GM23248 (cell line): ENCODE results near the gene EEF2KMT. TPM values are rescaled to one million over a fixed set of nuclear protein-coding genes. Genes with fewer than 3 reads are reported as not detected.
"Not testable (repeated sequence)": the region's sequence is repeated elsewhere in the genome, so short reads cannot be mapped to it uniquely, and the experiment has no call there.

Experiments
- DNase-seq: peaks from one replicate; pipeline ENCODE4 v3.0.0-alpha.2; 2015
- H2AFZ ChIP-seq: fragments of 200-600 bp; sonication (generic); 2 replicates; pipeline ENCODE4 v1.6.1; 2016; ENCODE audit warnings: antibody characterized with exemption
- H3F3A ChIP-seq: fragments of 200-600 bp; sonication (generic); 2 replicates; pipeline ENCODE4 v1.6.1; 2016; ENCODE audit warnings: mild to moderate bottlenecking, antibody characterized with exemption, mixed run types; ENCODE audit not compliant: insufficient read depth
- H3K27ac ChIP-seq: fragments of 200-600 bp; sonication (generic); 2 replicates; pipeline ENCODE4 v1.5.1; 2016; ENCODE audit warnings: mild to moderate bottlenecking
- H3K27me3 ChIP-seq: fragments of 200-600 bp; sonication (generic); replicated peaks from 2 replicates; pipeline ENCODE4 v1.6.1; 2016; ENCODE audit warnings: mild to moderate bottlenecking; ENCODE audit not compliant: insufficient read depth
- H3K36me3 ChIP-seq: fragments of 200-600 bp; sonication (generic); 2 replicates; pipeline ENCODE4 v1.6.1; 2016; ENCODE audit warnings: low read depth, mild to moderate bottlenecking
- H3K4me1 ChIP-seq: fragments of 200-600 bp; sonication (generic); 2 replicates; pipeline ENCODE4 v1.6.1; 2016; ENCODE audit warnings: mild to moderate bottlenecking; ENCODE audit not compliant: insufficient read depth
- H3K4me2 ChIP-seq: fragments of 200-600 bp; sonication (generic); one replicate; pipeline ENCODE4 v1.6.1; 2016; ENCODE audit warnings: mild to moderate bottlenecking; ENCODE audit not compliant: unreplicated experiment
- H3K4me3 ChIP-seq: fragments of 200-600 bp; sonication (generic); 2 replicates; pipeline ENCODE4 v1.5.1; 2016; ENCODE audit warnings: mild to moderate bottlenecking
- H3K79me2 ChIP-seq: fragments of 200-600 bp; sonication (generic); 2 replicates; pipeline ENCODE4 v1.6.1; 2016; ENCODE audit warnings: mild to moderate bottlenecking; ENCODE audit not compliant: insufficient read depth
- H3K9ac ChIP-seq: fragments of 200-600 bp; sonication (generic); 2 replicates; pipeline ENCODE4 v1.6.1; 2016; ENCODE audit warnings: mild to moderate bottlenecking
- H3K9me2 ChIP-seq: fragments of 200-600 bp; sonication (generic); 2 replicates; pipeline ENCODE4 v1.6.1; 2016; ENCODE audit warnings: mixed run types, mild to moderate bottlenecking, moderate library complexity; ENCODE audit not compliant: insufficient read depth
- H3K9me3 ChIP-seq: fragments of 200-600 bp; sonication (generic); one replicate; pipeline ENCODE4 v1.6.1; 2017; ENCODE audit warnings: low read depth
- H4K20me1 ChIP-seq: fragments of 200-600 bp; sonication (generic); 2 replicates; pipeline ENCODE4 v1.6.0; 2016; ENCODE audit not compliant: insufficient read depth
- WGBS, 2 experiments: methylation state at CpG; one replicate each; pipeline ENCODE4 v1.1.6; 2015 to 2017; ENCODE audit warnings: low lambda C conversion rate in 2 of 2, low coverage in 1 of 2; ENCODE audit errors: missing lambda C conversion rate in 2 of 2; 5-methylcytosine and 5-hydroxymethylcytosine counted together
- in situ Hi-C: fragments of 300-500 bp; cut with MboI; formaldehyde crosslinking; loops from 2 replicates; pipeline ENCODE4 v1.15.0; 2020
- polyA plus RNA-seq: library from polyadenylated mRNA; unstranded; fragments of >200 nt; fragmentation: Nextera tagmentation; extraction: Ambion mirVana; gene quantifications from 2 replicates; pipeline ENCODE4 v1.2.1, GENCODE V29; 2016
- total RNA-seq: library from RNA; depleted of rRNA; stranded (reverse); fragments of >200 nt; shearing (Covaris generic); gene quantifications from 2 replicates; pipeline ENCODE4 v1.2.3, GENCODE V29; 2014

EEF2KMT gene
- total and polyA plus RNA-seq, 2 experiments from 2014 or later: 11.2 to 16.2 TPM

- in situ Hi-C loops, H3F3A ChIP-seq, H3K9ac ChIP-seq: not testable (repeated sequence)
Measured at GRCh38 chr16:5093081-5093480, 4.5 kb downstream of the EEF2KMT start.

GRCh38 chr16:5090592-5090991 is 7.0 kb downstream of the EEF2KMT start:
- H3K36me3 ChIP-seq, H3K9me2 ChIP-seq, H3F3A ChIP-seq, H3K4me1 ChIP-seq, H3K9me3 ChIP-seq, H3K4me3 ChIP-seq, H2AFZ ChIP-seq, H3K9ac ChIP-seq, DNase-seq, H4K20me1 ChIP-seq, H3K79me2 ChIP-seq, in situ Hi-C loops, H3K27ac ChIP-seq, H3K4me2 ChIP-seq, H3K27me3 ChIP-seq: not testable (repeated sequence)
- 96 to 97% methylated on average over 8 to 9 of the region's 9 CpGs for WGBS, 2 experiments

More at GRCh38 chr16:5093081-5093480, 4.5 kb downstream of the EEF2KMT start:
- H3K36me3 ChIP-seq, H3K4me2 ChIP-seq, H3K9me2 ChIP-seq, H3K27ac ChIP-seq, H3K4me3 ChIP-seq, H3K27me3 ChIP-seq, DNase-seq, H2AFZ ChIP-seq, H4K20me1 ChIP-seq, H3K9me3 ChIP-seq, H3K79me2 ChIP-seq, H3K4me1 ChIP-seq: not testable (repeated sequence)
- WGBS, 2 experiments: 79 to 91% methylated on average over 9 of the region's 9 CpGs

DNA sequence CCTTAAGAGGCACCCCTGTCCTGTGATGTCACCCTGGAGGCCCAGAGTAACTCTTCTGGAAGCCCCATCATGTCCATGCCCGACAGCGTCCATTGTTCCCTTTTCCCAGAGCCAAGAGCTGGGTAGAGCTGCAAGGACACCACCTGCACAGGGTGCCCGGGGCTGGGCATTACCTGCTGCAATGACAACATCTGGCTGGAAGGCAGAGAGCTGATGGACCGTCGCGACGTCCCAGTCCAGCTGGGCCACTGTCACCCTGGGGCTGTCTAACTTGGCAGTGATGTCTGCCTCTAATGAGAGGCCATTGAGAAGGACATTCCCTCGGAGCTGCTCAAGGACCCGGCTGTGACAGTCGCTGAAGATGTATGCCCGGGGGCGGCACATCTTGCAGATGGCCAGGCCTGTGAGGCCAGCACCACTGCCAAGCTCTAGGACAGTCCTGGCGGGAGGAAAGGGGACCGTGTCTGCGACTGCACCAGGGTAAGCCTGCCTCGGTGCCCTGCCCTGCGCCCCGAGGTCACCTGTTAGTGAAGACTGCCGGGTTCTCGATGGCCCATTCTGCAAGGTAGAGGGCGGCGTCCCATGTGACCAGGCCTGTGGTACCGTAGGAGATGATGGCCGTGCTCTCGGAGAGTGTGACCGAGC is 7.6 kb downstream of the EEF2KMT start:
- H3K27me3 ChIP-seq, H3K36me3 ChIP-seq, H3K4me2 ChIP-seq, H2AFZ ChIP-seq, H3K9me2 ChIP-seq, H3K9ac ChIP-seq, H3F3A ChIP-seq, H4K20me1 ChIP-seq, H3K9me3 ChIP-seq, in situ Hi-C loops, H3K79me2 ChIP-seq, H3K27ac ChIP-seq, DNase-seq, H3K4me3 ChIP-seq, H3K4me1 ChIP-seq: not testable (repeated sequence)
- WGBS, 2 experiments: 87 to 93% methylated on average over 21 to 26 of the region's 26 CpGs

GRCh38 chr16:5088936-5089335 is 8.7 kb downstream of the EEF2KMT start:
- H3K9ac ChIP-seq, H3K4me1 ChIP-seq, DNase-seq, H3K27me3 ChIP-seq, H2AFZ ChIP-seq, H3K4me3 ChIP-seq, in situ Hi-C loops, H3K9me2 ChIP-seq, H3K27ac ChIP-seq, H3K4me2 ChIP-seq, H3K36me3 ChIP-seq, H4K20me1 ChIP-seq, H3F3A ChIP-seq, H3K9me3 ChIP-seq, H3K79me2 ChIP-seq: not testable (repeated sequence)
- WGBS, 2 experiments: 95% methylated on average over 13 to 17 of the region's 17 CpGs

- H3K79me2 ChIP-seq, H3K27me3 ChIP-seq, H3K36me3 ChIP-seq, H2AFZ ChIP-seq, H3K4me1 ChIP-seq, DNase-seq, H3K4me2 ChIP-seq, H3K4me3 ChIP-seq, H3K9me3 ChIP-seq, H4K20me1 ChIP-seq, H3F3A ChIP-seq, H3K9ac ChIP-seq, in situ Hi-C loops, H3K27ac ChIP-seq, H3K9me2 ChIP-seq: not testable (repeated sequence)
- 95 to 96% methylated on average over 17 to 18 of the region's 18 CpGs for WGBS, 2 experiments
Measured at GRCh38 chr16:5088086-5088790, 9.4 kb downstream of the EEF2KMT start.

DNA sequence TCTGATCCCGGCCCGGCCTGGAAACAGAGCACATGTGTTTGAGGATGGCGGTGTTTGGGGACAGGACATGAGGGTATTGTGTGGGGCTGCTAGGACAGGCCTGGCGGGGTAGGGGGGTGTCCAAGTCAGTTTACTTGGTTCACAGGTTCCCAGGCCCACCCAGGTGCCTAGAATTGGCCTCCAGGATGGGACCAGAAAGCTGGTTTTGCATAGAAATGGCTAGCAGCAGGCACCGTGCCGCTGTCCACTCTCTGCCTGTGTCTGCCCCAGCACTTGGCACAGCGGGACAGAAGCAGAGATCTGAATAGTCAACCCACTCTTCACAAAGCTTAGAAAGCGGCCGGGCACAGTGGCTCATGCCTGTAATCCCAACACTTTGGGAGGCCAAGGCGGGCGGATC is 11.9 kb downstream of the EEF2KMT start:
- H3K9me3 ChIP-seq, in situ Hi-C loops, H3K79me2 ChIP-seq, DNase-seq, H2AFZ ChIP-seq, H4K20me1 ChIP-seq, H3K9me2 ChIP-seq, H3K36me3 ChIP-seq, H3K4me2 ChIP-seq, H3K4me1 ChIP-seq, H3K9ac ChIP-seq, H3F3A ChIP-seq, H3K27me3 ChIP-seq, H3K4me3 ChIP-seq, H3K27ac ChIP-seq: not testable (repeated sequence)
- 91 to 92% methylated on average over 11 of the region's 11 CpGs for WGBS, 2 experiments

- H3K27ac ChIP-seq, H2AFZ ChIP-seq, H3K4me3 ChIP-seq, H3K9me2 ChIP-seq, H3K9me3 ChIP-seq, H3K9ac ChIP-seq, H3K36me3 ChIP-seq, in situ Hi-C loops, H3K27me3 ChIP-seq, H3K4me1 ChIP-seq, H4K20me1 ChIP-seq, H3K4me2 ChIP-seq, H3F3A ChIP-seq, H3K79me2 ChIP-seq: not testable (repeated sequence)
- WGBS, 2 experiments: 68 to 74% methylated on average over 10 of the region's 10 CpGs
- peak; percentile 56 for DNase-seq
Measured at GRCh38 chr16:5084802-5085201, 12.8 kb downstream of the EEF2KMT start.
